Mesenteric fat pad (tissue), 1 donor: ENCODE measurements around the gene IGFBP2. TPM values are rescaled to one million over a fixed set of nuclear protein-coding genes. Genes with fewer than 3 reads are reported as not detected.
A peak's percentile ranks its signal among the peaks of the same experiment; 100 is the strongest.

Experiments used
- DNase-seq: peaks from one replicate; pipeline ENCODE4 v3.0.0-alpha.2; 2020; ENCODE audit warnings: low spot score
- total RNA-seq: library from RNA; stranded (reverse); fragmentation: NEBNext Ultra II Directional; extraction: Animal tissue kit (Norgen Biotek cat#: 25700); gene quantifications from one replicate; pipeline ENCODE4 v1.2.1, GENCODE V29; 2021
- donor health status: DM: yes; HTN: yes; CAD: no.

The IGFBP2 gene
- total RNA-seq, 1 donor from 2014 or later = 59.9 TPM

DNA sequence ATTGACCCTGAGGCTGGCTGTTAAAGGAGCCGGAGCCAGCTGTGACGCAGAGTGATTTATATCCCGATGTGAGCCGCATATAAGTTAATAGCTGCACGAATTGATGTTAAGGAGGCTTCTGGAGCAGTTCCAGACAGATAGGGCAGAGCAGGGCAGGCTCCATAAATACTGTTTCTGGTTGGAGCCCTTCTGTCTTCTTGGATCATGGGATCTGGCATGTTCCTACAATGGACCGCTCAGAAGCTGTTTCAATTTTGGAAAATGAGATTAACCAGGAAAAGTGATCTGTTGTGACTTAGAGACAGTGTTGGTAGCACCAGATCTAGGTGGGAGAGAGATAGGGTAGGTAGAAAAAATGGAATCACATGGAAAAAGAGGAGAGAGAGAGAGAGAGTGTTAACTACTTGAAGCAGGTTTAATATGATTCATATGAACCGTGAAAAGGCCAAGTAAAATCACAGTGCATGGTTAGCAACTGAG, 66.9 kb downstream of the IGFBP2 start:
- DNase-seq = no peak

DNA sequence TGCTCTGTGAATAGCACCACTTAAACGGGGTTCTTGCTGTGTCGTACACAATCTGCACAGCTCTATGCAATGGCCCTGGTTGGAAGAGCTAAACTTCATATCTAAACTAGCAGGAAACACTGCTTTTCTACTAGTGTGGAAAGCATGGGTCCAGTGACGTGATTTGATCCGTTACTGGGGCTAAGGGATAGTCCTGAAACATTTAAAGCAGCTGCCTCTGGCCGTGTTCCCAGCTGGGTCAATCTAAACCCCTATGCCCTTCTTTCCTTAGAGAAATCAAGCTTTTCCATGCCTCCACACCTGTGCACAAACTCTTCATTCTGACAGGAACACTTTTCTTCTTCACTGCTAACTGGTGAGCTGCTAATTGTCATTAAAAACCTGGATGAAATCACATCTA, 67.6 kb downstream of the IGFBP2 start:
- DNase-seq = no peak

DNA sequence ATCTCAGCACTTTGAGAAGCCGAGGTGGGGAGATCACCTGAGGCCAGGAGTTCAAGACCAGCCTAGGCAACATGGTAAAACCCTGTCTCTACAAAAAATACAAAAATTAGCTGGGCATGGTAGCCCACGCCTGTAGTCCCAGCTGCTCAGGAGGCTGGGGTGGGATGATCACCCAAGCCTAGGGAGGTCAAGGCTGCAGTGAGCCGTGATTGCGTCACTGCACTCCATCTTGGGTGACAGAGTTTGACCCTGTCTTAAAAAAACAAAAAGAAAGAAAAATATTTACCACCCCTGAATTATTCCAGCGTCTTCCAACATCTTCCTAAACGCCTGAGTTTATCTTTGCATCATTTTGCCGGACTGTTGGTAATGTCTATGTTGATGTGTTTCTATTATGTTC, 68.3 kb downstream of the IGFBP2 start:
- peak; percentile 18 for DNase-seq

DNA sequence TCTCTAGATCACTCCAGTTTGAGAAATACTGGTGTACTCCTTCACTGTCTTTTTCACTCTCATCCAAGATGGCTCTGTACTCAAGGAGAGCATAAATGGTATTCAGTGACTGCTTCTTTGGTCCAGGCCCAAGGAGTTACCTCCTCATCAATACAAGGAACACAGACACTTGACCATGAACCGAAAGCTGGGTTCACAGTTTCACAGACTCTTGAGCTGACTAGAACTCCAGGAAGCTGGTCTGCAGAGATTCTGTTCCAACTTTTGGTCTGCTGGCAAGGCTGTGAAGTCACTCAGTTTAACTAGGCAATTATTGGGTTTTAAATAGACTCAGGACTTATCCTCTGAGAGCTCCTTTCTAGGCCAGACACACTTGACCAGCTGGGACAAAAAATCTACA, 69.5 kb downstream of the IGFBP2 start:
- DNase-seq = no peak

DNA sequence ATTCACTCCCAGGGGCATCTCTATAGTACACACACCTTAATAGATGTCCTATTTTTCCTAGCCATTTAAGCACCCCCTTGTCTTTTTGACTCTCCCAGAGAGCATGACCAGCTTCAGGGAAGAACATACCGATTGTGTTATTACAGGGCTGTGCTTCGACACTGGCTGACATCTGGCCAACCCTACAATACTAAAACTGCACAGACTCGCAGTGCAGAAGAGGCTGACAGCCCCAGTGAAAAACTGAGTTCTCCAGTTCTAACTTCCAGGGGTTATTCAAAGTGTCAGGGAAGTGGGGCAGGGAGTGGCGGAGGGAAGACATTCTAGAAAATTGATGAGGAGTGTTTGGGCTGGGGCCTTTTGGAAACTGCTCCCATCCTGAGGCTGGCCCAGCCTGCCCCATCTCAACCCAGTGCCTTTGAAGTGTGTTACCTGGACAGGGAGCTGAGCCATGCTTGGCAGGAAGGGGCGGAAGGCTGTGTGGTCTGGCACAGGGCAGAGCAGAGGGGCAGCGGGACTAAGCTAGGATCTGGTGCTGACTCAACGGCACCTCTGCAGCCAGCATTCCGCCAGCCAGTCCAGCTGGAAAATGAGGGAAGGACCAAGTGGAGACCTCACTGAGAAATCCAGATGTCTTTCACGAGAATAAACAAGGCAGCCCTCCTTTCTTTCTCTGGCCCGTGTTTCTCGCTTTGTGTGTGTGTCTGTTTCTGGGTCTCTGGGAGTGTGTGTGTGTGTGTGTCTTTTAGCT, 77.5 kb downstream of the IGFBP2 start:
- no peak for DNase-seq

DNA sequence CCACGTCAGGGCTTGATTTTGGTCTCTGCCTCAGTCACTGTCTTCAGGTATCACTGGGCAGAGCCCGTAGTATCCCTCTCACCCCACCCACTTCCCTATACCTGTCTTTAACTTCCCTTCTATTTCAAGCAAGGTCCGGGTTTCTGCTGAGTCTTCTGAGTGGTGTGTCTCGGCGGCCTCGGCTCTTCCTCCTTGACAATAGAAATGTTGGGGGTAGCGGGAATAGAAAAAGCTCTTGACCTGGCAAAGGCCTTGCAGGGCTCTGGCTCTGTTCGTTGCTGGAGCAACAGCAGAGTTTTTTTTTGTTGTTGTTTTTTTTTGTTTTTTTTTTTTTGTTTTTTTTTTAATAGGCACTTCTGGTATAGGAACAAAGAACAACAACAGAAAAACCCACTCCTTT, 78.1 kb downstream of the IGFBP2 start:
- no peak for DNase-seq

DNA sequence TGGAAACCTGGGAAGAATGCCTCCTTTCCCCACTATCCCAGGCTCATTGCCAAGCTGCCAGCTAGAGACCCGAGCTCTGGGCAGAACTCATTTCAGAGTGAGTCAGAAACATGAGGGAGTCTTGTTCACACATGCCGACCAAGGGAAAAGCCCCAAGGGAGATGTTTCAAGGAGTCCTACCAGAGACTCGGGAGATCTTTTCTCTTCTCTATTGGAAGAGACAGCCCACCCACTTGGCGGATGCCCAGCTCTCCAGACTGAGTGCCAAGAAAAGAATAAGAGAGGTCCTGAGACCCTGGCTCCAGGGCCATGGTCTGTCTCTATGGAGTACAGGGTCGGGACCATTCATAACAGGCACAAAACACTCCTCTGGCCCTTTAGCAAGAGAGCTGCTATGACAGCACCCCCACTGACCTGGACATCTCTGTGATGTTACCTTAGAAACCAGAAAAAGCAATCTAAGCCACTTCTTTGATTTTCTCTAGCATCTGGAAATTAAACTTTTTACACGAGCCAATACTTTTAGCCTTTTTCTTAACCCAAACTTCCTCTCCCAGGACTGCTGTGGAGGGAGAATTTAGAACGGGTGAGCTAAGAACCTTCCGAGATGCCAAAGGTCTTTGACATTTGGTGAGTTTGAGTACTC, 80.6 kb downstream of the IGFBP2 start:
- peak; percentile 85 for DNase-seq

Other genes starting within 250 kb of the IGFBP2 start
- gene SMARCAL1, start 220.9 kb upstream of the IGFBP2 start, total RNA-seq = 12.7 TPM
- gene RPL37A, start 134.6 kb upstream of the IGFBP2 start, total RNA-seq = 1,983 TPM
- 497 TPM for gene IGFBP5, start 62.1 kb downstream of the IGFBP2 start, total RNA-seq
- not detected for gene TNP1, start 226.6 kb downstream of the IGFBP2 start, total RNA-seq